BE2C (cell line): ENCODE results near the gene PSTPIP2.

Source experiments
- DNase-seq: peaks from one replicate; pipeline ENCODE4 v3.0.0-alpha.2; 2020
- H3K27me3 ChIP-seq: fragments of 250-450 bp; sonication (Bioruptor Pico); 2 replicates; pipeline ENCODE4 v1.5.1; 2020; ENCODE audit warnings: mild to moderate bottlenecking
- H3K36me3 ChIP-seq: fragments of 250-450 bp; sonication (Bioruptor Pico); 2 replicates; pipeline ENCODE4 v1.5.1; 2020; ENCODE audit warnings: mild to moderate bottlenecking
- H3K4me1 ChIP-seq: fragments of 250-450 bp; sonication (Bioruptor Pico); 2 replicates; pipeline ENCODE4 v1.5.1; 2020
- H3K4me3 ChIP-seq: 2 replicates; pipeline ENCODE4 v1.5.1; 2011; ENCODE audit warnings: low read depth, low read length
- H3K9me3 ChIP-seq: fragments of 250-450 bp; sonication (Bioruptor Pico); 2 replicates; pipeline ENCODE4 v1.5.1; 2020
- CTCF ChIP-seq: IDR thresholded peaks from 2 replicates; pipeline ENCODE4 v1.5.1; 2012; ENCODE audit warnings: mild to moderate bottlenecking, low read depth, low read length

Gene PSTPIP2

GRCh38 chr18:46035696-46036680 is 36.1 kb downstream of the PSTPIP2 start:
- Histone ChIP-seq H3K4me3 (no peak overlapping the region), H3K9me3 (no peaks in the 10 kb centered on the region), H3K36me3 (no peaks in the 10 kb centered on the region), H3K27me3 (no peaks in the 10 kb centered on the region), H3K4me1 (no peaks in the 10 kb centered on the region)
- no peak for TF ChIP-seq CTCF
- no peak for DNase-seq

GRCh38 chr18:46034230-46034629 is 37.8 kb downstream of the PSTPIP2 start:
- no peaks in the 10 kb centered on the region for H3K9me3 ChIP-seq
- no peak overlapping the region for H3K4me3 ChIP-seq
- no peaks in the 10 kb centered on the region for H3K36me3 ChIP-seq
- no peak for TF ChIP-seq CTCF
- H3K4me1 ChIP-seq: no peaks in the 10 kb centered on the region
- peaks cover 2% of the 10 kb centered on the region for H3K27me3 ChIP-seq
- no peak for DNase-seq

- peaks cover 16% of the 10 kb centered on the region for H3K27me3 ChIP-seq
- no peak for TF ChIP-seq CTCF
- no peak overlapping the region for H3K4me3 ChIP-seq
- H3K4me1 ChIP-seq: no peaks in the 10 kb centered on the region
- H3K9me3 ChIP-seq: no peaks in the 10 kb centered on the region
- no peak for DNase-seq
- no peaks in the 10 kb centered on the region for H3K36me3 ChIP-seq
Measured at GRCh38 chr18:46031741-46032140, 40.3 kb downstream of the PSTPIP2 start.

GRCh38 chr18:46028536-46028891 is 43.5 kb downstream of the PSTPIP2 start:
- Histone ChIP-seq H3K36me3 (no peaks in the 10 kb centered on the region), H3K4me1 (no peaks in the 10 kb centered on the region), H3K27me3 (peaks cover 16% of the 10 kb centered on the region), H3K9me3 (no peaks in the 10 kb centered on the region), H3K4me3 (peak overlapping the region; percentile 51)
- TF ChIP-seq CTCF: no peak
- DNase-seq: no peak

- Histone ChIP-seq H3K4me1 (no peaks in the 10 kb centered on the region), H3K27me3 (no peaks in the 10 kb centered on the region), H3K36me3 (no peaks in the 10 kb centered on the region), H3K4me3 (no peak overlapping the region), H3K9me3 (no peaks in the 10 kb centered on the region)
- TF ChIP-seq CTCF: no peak
- DNase-seq: no peak
Measured at GRCh38 chr18:46019936-46020335, 52.1 kb downstream of the PSTPIP2 start.

- H3K4me1 ChIP-seq: no peaks in the 10 kb centered on the region
- no peaks in the 10 kb centered on the region for H3K9me3 ChIP-seq
- no peak for DNase-seq
- no peaks in the 10 kb centered on the region for H3K36me3 ChIP-seq
- TF ChIP-seq CTCF: no peak
- H3K27me3 ChIP-seq: no peaks in the 10 kb centered on the region
- no peak overlapping the region for H3K4me3 ChIP-seq
Measured at GRCh38 chr18:46013484-46014189, 58.4 kb downstream of the PSTPIP2 start.
